ENCODE data around the gene CACNA1S.

CACNA1S gene

GRCh38 chr1:201083741-201084140, 28.5 kb downstream of the CACNA1S start:
- H3K4me2 ChIP-seq (ENCODE audit: low read depth, low read length, poor library complexity, severe bottlenecking) = no peak overlapping the region
- no peaks in the 10 kb centered on the region for H3K79me2 ChIP-seq (ENCODE audit: insufficient read depth, low read length)
- H3K9ac ChIP-seq (ENCODE audit: low read length) = no peak overlapping the region
- TF ChIP-seq, protein P1, sequence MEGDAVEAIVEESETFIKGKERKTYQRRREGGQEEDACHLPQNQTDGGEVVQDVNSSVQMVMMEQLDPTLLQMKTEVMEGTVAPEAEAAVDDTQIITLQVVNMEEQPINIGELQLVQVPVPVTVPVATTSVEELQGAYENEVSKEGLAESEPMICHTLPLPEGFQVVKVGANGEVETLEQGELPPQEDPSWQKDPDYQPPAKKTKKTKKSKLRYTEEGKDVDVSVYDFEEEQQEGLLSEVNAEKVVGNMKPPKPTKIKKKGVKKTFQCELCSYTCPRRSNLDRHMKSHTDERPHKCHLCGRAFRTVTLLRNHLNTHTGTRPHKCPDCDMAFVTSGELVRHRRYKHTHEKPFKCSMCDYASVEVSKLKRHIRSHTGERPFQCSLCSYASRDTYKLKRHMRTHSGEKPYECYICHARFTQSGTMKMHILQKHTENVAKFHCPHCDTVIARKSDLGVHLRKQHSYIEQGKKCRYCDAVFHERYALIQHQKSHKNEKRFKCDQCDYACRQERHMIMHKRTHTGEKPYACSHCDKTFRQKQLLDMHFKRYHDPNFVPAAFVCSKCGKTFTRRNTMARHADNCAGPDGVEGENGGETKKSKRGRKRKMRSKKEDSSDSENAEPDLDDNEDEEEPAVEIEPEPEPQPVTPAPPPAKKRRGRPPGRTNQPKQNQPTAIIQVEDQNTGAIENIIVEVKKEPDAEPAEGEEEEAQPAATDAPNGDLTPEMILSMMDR (IDR thresholded peaks at IDR 0.05; ENCODE audit: insufficient read depth, low read length, poor library complexity, severe bottlenecking) = no peak
- no peak for TF ChIP-seq EZH2phosphoT487 (conservative IDR thresholded peaks at IDR 0.05; ENCODE audit: low read length)
- H3K9me2 ChIP-seq (replicated peaks; ENCODE audit: insufficient read depth, low read length) = no peaks in the 10 kb centered on the region
- H3K27me3 ChIP-seq (ENCODE audit: low read length) = no peaks in the 10 kb centered on the region
- no peaks in the 10 kb centered on the region for H3F3A ChIP-seq (ENCODE audit: insufficient read depth)
- no peaks in the 10 kb centered on the region for H4K20me1 ChIP-seq (ENCODE audit: low read depth, low read length)
- no peak overlapping the region for H3K4me3 ChIP-seq (ENCODE audit: insufficient read depth, low read length, poor library complexity, severe bottlenecking)
- H3K27ac ChIP-seq (ENCODE audit: low read depth, low read length) = no peak overlapping the region
- no peaks in the 10 kb centered on the region for H3K9me3 ChIP-seq (ENCODE audit: insufficient read depth, low read length)
- no peak overlapping the region for H2AFZ ChIP-seq (ENCODE audit: low read depth, low read length, severe bottlenecking)
- no peaks in the 10 kb centered on the region for H3K36me3 ChIP-seq (ENCODE audit: low read length)

- H3K27ac ChIP-seq (ENCODE audit: low read depth, low read length) = no peak overlapping the region
- no peak overlapping the region for H3K4me3 ChIP-seq (ENCODE audit: insufficient read depth, low read length, poor library complexity, severe bottlenecking)
- no peak overlapping the region for H2AFZ ChIP-seq (ENCODE audit: low read depth, low read length, severe bottlenecking)
- no peaks in the 10 kb centered on the region for H4K20me1 ChIP-seq (ENCODE audit: low read depth, low read length)
- H3K9ac ChIP-seq (ENCODE audit: low read length) = no peak overlapping the region
- no peaks in the 10 kb centered on the region for H3K27me3 ChIP-seq (ENCODE audit: low read length)
- no peaks in the 10 kb centered on the region for H3K9me2 ChIP-seq (replicated peaks; ENCODE audit: insufficient read depth, low read length)
- no peak for TF ChIP-seq EZH2phosphoT487 (conservative IDR thresholded peaks at IDR 0.05; ENCODE audit: low read length)
- TF ChIP-seq, protein P1 (IDR thresholded peaks at IDR 0.05; ENCODE audit: insufficient read depth, low read length, poor library complexity, severe bottlenecking) = no peak
- H3K9me3 ChIP-seq (ENCODE audit: insufficient read depth, low read length) = no peaks in the 10 kb centered on the region
- no peaks in the 10 kb centered on the region for H3K36me3 ChIP-seq (ENCODE audit: low read length)
- no peaks in the 10 kb centered on the region for H3K79me2 ChIP-seq (ENCODE audit: insufficient read depth, low read length)
- H3K4me2 ChIP-seq (ENCODE audit: low read depth, low read length, poor library complexity, severe bottlenecking) = no peak overlapping the region
- no peaks in the 10 kb centered on the region for H3F3A ChIP-seq (ENCODE audit: insufficient read depth)
These were observed 32.1 kb downstream of the CACNA1S start for GRCh38 chr1:201080135-201080534.

GRCh38 chr1:201077736-201078135, 34.5 kb downstream of the CACNA1S start:
- Histone ChIP-seq H3F3A (ENCODE audit: insufficient read depth) (no peaks in the 10 kb centered on the region), H3K4me3 (ENCODE audit: insufficient read depth, low read length, poor library complexity, severe bottlenecking) (no peak overlapping the region), H3K9ac (ENCODE audit: low read length) (no peak overlapping the region), H4K20me1 (ENCODE audit: low read depth, low read length) (no peaks in the 10 kb centered on the region), H3K9me3 (ENCODE audit: insufficient read depth, low read length) (no peaks in the 10 kb centered on the region), H3K9me2 (replicated peaks; ENCODE audit: insufficient read depth, low read length) (no peaks in the 10 kb centered on the region), H3K36me3 (ENCODE audit: low read length) (no peaks in the 10 kb centered on the region), H3K27me3 (ENCODE audit: low read length) (no peaks in the 10 kb centered on the region), H3K79me2 (ENCODE audit: insufficient read depth, low read length) (no peaks in the 10 kb centered on the region), H3K4me2 (ENCODE audit: low read depth, low read length, poor library complexity, severe bottlenecking) (no peak overlapping the region), H2AFZ (ENCODE audit: low read depth, low read length, severe bottlenecking) (no peak overlapping the region), H3K27ac (ENCODE audit: low read depth, low read length) (no peak overlapping the region)
- no peak for TF ChIP-seq EZH2phosphoT487 (conservative IDR thresholded peaks at IDR 0.05; ENCODE audit: low read length)
- TF ChIP-seq, protein P1 (IDR thresholded peaks at IDR 0.05; ENCODE audit: insufficient read depth, low read length, poor library complexity, severe bottlenecking) = no peak
